NCI-H1048 (cell line): ENCODE measurements around the gene USP14.

Source experiments
- DNase-seq: peaks from one replicate; lab custom pipeline; 2025; lab: John Stamatoyannopoulos, UW

Gene USP14

GRCh38 chr18:227902-228301 is 69.5 kb downstream of the USP14 start:
- DNase-seq, result no peak

GRCh38 chr18:228586-228985 is 70.2 kb downstream of the USP14 start:
- DNase-seq, result no peak

GRCh38 chr18:231563-231962 is 73.2 kb downstream of the USP14 start:
- no peak for DNase-seq

GRCh38 chr18:240175-240574 is 81.8 kb downstream of the USP14 start:
- no peak for DNase-seq

- no peak for DNase-seq
These were observed 87.0 kb downstream of the USP14 start for GRCh38 chr18:245282-245847.

GRCh38 chr18:248053-248452 is 89.7 kb downstream of the USP14 start:
- DNase-seq, result no peak

- DNase-seq, result no peak
These were observed 92.3 kb downstream of the USP14 start for GRCh38 chr18:250685-251084.

- no peak for DNase-seq
These were observed 93.2 kb downstream of the USP14 start for GRCh38 chr18:251572-251971.

GRCh38 chr18:253121-253520 is 94.8 kb downstream of the USP14 start:
- DNase-seq, result no peak

- DNase-seq, result no peak
These were observed 96.8 kb downstream of the USP14 start for GRCh38 chr18:255171-255570.

- no peak for DNase-seq
These were observed 102.2 kb downstream of the USP14 start for GRCh38 chr18:260547-260946.

- no peak for DNase-seq
These were observed 103.2 kb downstream of the USP14 start for GRCh38 chr18:261398-262073.
